MM.1S (cell line): ENCODE results near the gene PKHD1.

Experiments
- DNase-seq: peaks from one replicate; pipeline ENCODE4 v3.0.0-alpha.2; 2015
- H2AFZ ChIP-seq: fragments of 300-600 bp; sonication (generic); 2 replicates; pipeline ENCODE4 v1.6.0; 2016; ENCODE audit warnings: antibody characterized with exemption, low read length
- H3F3A ChIP-seq: fragments of 300-600 bp; sonication (generic); 2 replicates; pipeline ENCODE4 v1.6.1; 2016; ENCODE audit warnings: mild to moderate bottlenecking, antibody characterized with exemption, low read length, moderate library complexity, mixed read lengths; ENCODE audit not compliant: insufficient read depth
- H3K27ac ChIP-seq: fragments of 300-600 bp; sonication (generic); 2 replicates; pipeline ENCODE4 v1.5.1; 2016; ENCODE audit warnings: mild to moderate bottlenecking, low read length
- H3K27me3 ChIP-seq: fragments of 300-600 bp; sonication (generic); replicated peaks from 2 replicates; pipeline ENCODE4 v1.6.0; 2016; ENCODE audit warnings: low read length; ENCODE audit not compliant: insufficient read depth
- H3K36me3 ChIP-seq: fragments of 300-600 bp; sonication (generic); replicated peaks from 2 replicates; pipeline ENCODE4 v1.6.1; 2016; ENCODE audit warnings: mild to moderate bottlenecking, low read length, mixed read lengths; ENCODE audit not compliant: insufficient read depth
- H3K4me1 ChIP-seq: fragments of 300-600 bp; sonication (generic); 2 replicates; pipeline ENCODE4 v1.6.1; 2016; ENCODE audit warnings: low read length, mixed read lengths
- H3K4me2 ChIP-seq: fragments of 300-600 bp; sonication (generic); 2 replicates; pipeline ENCODE4 v1.6.0; 2016; ENCODE audit warnings: low read depth, low read length
- H3K4me3 ChIP-seq: fragments of 300-600 bp; sonication (generic); 2 replicates; pipeline ENCODE4 v1.5.1; 2016; ENCODE audit warnings: low read length, mixed read lengths
- H3K79me2 ChIP-seq: fragments of 300-600 bp; sonication (generic); 2 replicates; pipeline ENCODE4 v1.6.1; 2016; ENCODE audit warnings: mixed run types, low read length, mixed read lengths
- H3K9ac ChIP-seq: fragments of 300-600 bp; sonication (generic); 2 replicates; pipeline ENCODE4 v1.6.1; 2016; ENCODE audit warnings: low read length, mixed read lengths
- H3K9me2 ChIP-seq: fragments of 300-600 bp; sonication (generic); replicated peaks from 2 replicates; pipeline ENCODE4 v1.6.1; 2016; ENCODE audit warnings: mild to moderate bottlenecking, low read length, mixed read lengths; ENCODE audit not compliant: insufficient read depth
- H3K9me3 ChIP-seq: fragments of 300-600 bp; sonication (generic); replicated peaks from 2 replicates; pipeline ENCODE4 v1.6.1; 2016; ENCODE audit warnings: mild to moderate bottlenecking, low read length, mixed read lengths; ENCODE audit not compliant: insufficient read depth
- H4K20me1 ChIP-seq: fragments of 300-600 bp; sonication (generic); 2 replicates; pipeline ENCODE4 v1.6.1; 2016; ENCODE audit warnings: mild to moderate bottlenecking, low read length, moderate library complexity, mixed read lengths; ENCODE audit not compliant: insufficient read depth
- CTCF ChIP-seq: fragments of 300-600 bp; sonication (generic); IDR thresholded peaks from 2 replicates; pipeline ENCODE4 v1.5.1; 2016; ENCODE audit warnings: antibody characterized with exemption, low read length, mixed read lengths
- EZH2 ChIP-seq: fragments of 300-600 bp; sonication (generic); optimal IDR thresholded peaks from 2 replicates; pipeline ENCODE3; 2017; ENCODE audit warnings: low read depth, mild to moderate bottlenecking, antibody characterized with exemption, low read length, mixed read lengths
- EZH2phosphoT487 ChIP-seq: fragments of 300-600 bp; sonication (generic); IDR thresholded peaks from 2 replicates; pipeline ENCODE4 v1.6.1; 2018; ENCODE audit warnings: antibody characterized with exemption, low read length

Gene PKHD1

GRCh38 chr6:52108128-52108527 lies 20.7 kb upstream of the PKHD1 start:
- H3K4me1 ChIP-seq, result peaks cover 12% of the 10 kb centered on the region
- no peak overlapping the region for H3K27ac ChIP-seq
- no peak overlapping the region for H3K4me3 ChIP-seq
- no peak overlapping the region for H2AFZ ChIP-seq
- H3K27me3 ChIP-seq, result no peaks in the 10 kb centered on the region
- H3K4me2 ChIP-seq, result no peak overlapping the region
- DNase-seq, result no peak
- no peaks in the 10 kb centered on the region for H3K36me3 ChIP-seq
- TF ChIP-seq EZH2 (no peak), EZH2phosphoT487 (no peak), CTCF (no peak)
- H3K79me2 ChIP-seq, result no peaks in the 10 kb centered on the region
- no peaks in the 10 kb centered on the region for H3K9me2 ChIP-seq
- no peaks in the 10 kb centered on the region for H4K20me1 ChIP-seq
- H3K9ac ChIP-seq, result no peak overlapping the region
- no peaks in the 10 kb centered on the region for H3F3A ChIP-seq
- no peaks in the 10 kb centered on the region for H3K9me3 ChIP-seq

- H3K9ac ChIP-seq, result no peak overlapping the region
- H3K4me1 ChIP-seq, result peaks cover 12% of the 10 kb centered on the region
- H3K9me2 ChIP-seq, result no peaks in the 10 kb centered on the region
- DNase-seq, result no peak
- no peak overlapping the region for H3K27ac ChIP-seq
- H3K9me3 ChIP-seq, result no peaks in the 10 kb centered on the region
- no peaks in the 10 kb centered on the region for H3F3A ChIP-seq
- no peaks in the 10 kb centered on the region for H3K36me3 ChIP-seq
- H3K4me2 ChIP-seq, result 0 out of 2 replicates have a peak overlapping the region, but pooled peaks have one; percentile 4
- H3K4me3 ChIP-seq, result no peak overlapping the region
- no peaks in the 10 kb centered on the region for H4K20me1 ChIP-seq
- H3K79me2 ChIP-seq, result no peaks in the 10 kb centered on the region
- no peak for TF ChIP-seq CTCF
- no peak for TF ChIP-seq EZH2phosphoT487
- no peak for TF ChIP-seq EZH2
- H2AFZ ChIP-seq, result no peak overlapping the region
- no peaks in the 10 kb centered on the region for H3K27me3 ChIP-seq
Observed at GRCh38 chr6:52106994-52107393, 19.6 kb upstream of the PKHD1 start.

- Histone ChIP-seq H3K4me1 (peaks cover 12% of the 10 kb centered on the region), H3K9me2 (no peaks in the 10 kb centered on the region), H3K27me3 (no peaks in the 10 kb centered on the region), H3K9ac (no peak overlapping the region), H3K9me3 (no peaks in the 10 kb centered on the region), H3K4me2 (no peak overlapping the region), H3K79me2 (no peaks in the 10 kb centered on the region), H3K36me3 (no peaks in the 10 kb centered on the region), H3K4me3 (no peak overlapping the region), H4K20me1 (no peaks in the 10 kb centered on the region), H3F3A (no peaks in the 10 kb centered on the region), H3K27ac (no peak overlapping the region), H2AFZ (no peak overlapping the region)
- no peak for DNase-seq
- TF ChIP-seq CTCF (no peak), EZH2phosphoT487 (no peak), EZH2 (no peak)
Observed at GRCh38 chr6:52104979-52105378, 17.6 kb upstream of the PKHD1 start.
